CD4-positive, alpha-beta T cell (primary cell): ENCODE measurements around the gene MPV17L. TPM values are rescaled to one million over a fixed set of nuclear protein-coding genes. Genes with fewer than 3 reads are reported as not detected.

Experiments used
- ATAC-seq: fragments of 200-7000 bp; cut with Tn5 transposase; one replicate; pipeline ENCODE4 v1.10.0; 2022; ENCODE audit warnings: mild to moderate bottlenecking; ENCODE audit not compliant: poor library complexity
- CTCF ChIA-PET: fragments of 350-600 bp; sonication (Branson Sonifier 250); formaldehyde crosslinking; loops from one replicate; lab custom pipeline; 2021; ENCODE audit warnings: antibody characterized with exemption, inconsistent platforms; lab: Charles Lee
- POLR2A ChIA-PET: fragments of 350-600 bp; sonication (Branson Sonifier 250); formaldehyde crosslinking; loops from one replicate; lab custom pipeline; 2021; ENCODE audit warnings: antibody characterized with exemption, inconsistent platforms; lab: Charles Lee
- DNase-seq, 14 experiments: peaks; one replicate each; pipeline ENCODE4 v3.0.0-alpha.2; 2013 to 2020; ENCODE audit warnings: mixed read lengths in 2 of 14
- H3K27ac ChIP-seq, 2 donors: one replicate each; pipeline versions ENCODE4 v1.5.1 to v1.7.0; 2013; ENCODE audit warnings: low read length in 2 of 2, low read depth in 1 of 2, mild to moderate bottlenecking in 1 of 2
- H3K27me3 ChIP-seq, 2 experiments: 1 replicate in 1 of 2; 2 replicates in 1 of 2; pipeline versions ENCODE4 v1.6.1 to v1.7.0; 2013; ENCODE audit warnings: low read length in 2 of 2, control low read depth in 1 of 2, mild to moderate bottlenecking in 1 of 2, moderate library complexity in 1 of 2; ENCODE audit not compliant: insufficient read depth in 2 of 2, control insufficient read depth in 1 of 2
- H3K36me3 ChIP-seq: one replicate; pipeline ENCODE4 v1.6.1; 2013; ENCODE audit warnings: low read length, control low read depth; ENCODE audit not compliant: insufficient read depth
- H3K4me1 ChIP-seq: one replicate; pipeline ENCODE4 v1.6.1; 2013; ENCODE audit warnings: low read length, control low read depth; ENCODE audit not compliant: insufficient read depth
- H3K4me3 ChIP-seq: one replicate; pipeline ENCODE4 v1.5.1; 2013; ENCODE audit warnings: mild to moderate bottlenecking, low read length, moderate library complexity
- H3K9me3 ChIP-seq, 2 experiments: 1 replicate in 1 of 2; 2 replicates in 1 of 2; pipeline versions ENCODE4 v1.6.1 to v1.7.0; 2013; ENCODE audit warnings: low read length in 2 of 2, mild to moderate bottlenecking in 2 of 2, control low read depth in 1 of 2, moderate library complexity in 1 of 2; ENCODE audit not compliant: control insufficient read depth in 1 of 2, insufficient read depth in 1 of 2
- H3K27ac Mint-ChIP-seq: one replicate; pipeline ENCODE4 v1.8.0; 2020; ENCODE audit warnings: mixed read lengths
- H3K27me3 Mint-ChIP-seq: one replicate; pipeline ENCODE4 v1.8.0; 2021; ENCODE audit warnings: mixed read lengths
- H3K36me3 Mint-ChIP-seq: one replicate; pipeline ENCODE4 v1.8.0; 2021; ENCODE audit warnings: low read depth, mixed read lengths
- H3K4me1 Mint-ChIP-seq: one replicate; pipeline ENCODE4 v1.8.0; 2021; ENCODE audit warnings: low read depth, mixed read lengths
- H3K4me3 Mint-ChIP-seq: one replicate; pipeline ENCODE4 v1.8.0; 2020; ENCODE audit warnings: mild to moderate bottlenecking, mixed read lengths
- H3K9me3 Mint-ChIP-seq: one replicate; pipeline ENCODE4 v1.8.0; 2020; ENCODE audit warnings: mixed read lengths
- intact Hi-C, 2 experiments: fragments of 100-400 bp; cut with DNase I in 1 of 2; cut with micrococcal nuclease in 1 of 2; formaldehyde crosslinking; loops; one replicate each; pipeline versions ENCODE4 v1.15.1 to v1.9.0; 2023 to 2025; cut with DNase I, micrococcal nuclease
- total RNA-seq, 174 experiments: library from RNA in 2 of 174; stranded (reverse) in 2 of 174; gene quantifications; one replicate each; pipeline ENCODE4 v1.2.3 and lab custom pipeline; 2021 to 2026
- TF ChIP-seq, protein P1 (sequence below): fragments of 200-600 bp; IDR thresholded peaks from one replicate; pipeline ENCODE4 v1.8.0; 2022; ENCODE audit warnings: antibody characterized with exemption, mild to moderate bottlenecking

Gene MPV17L
- total RNA-seq, 2 experiments from 2014 or later, result not detected

DNA sequence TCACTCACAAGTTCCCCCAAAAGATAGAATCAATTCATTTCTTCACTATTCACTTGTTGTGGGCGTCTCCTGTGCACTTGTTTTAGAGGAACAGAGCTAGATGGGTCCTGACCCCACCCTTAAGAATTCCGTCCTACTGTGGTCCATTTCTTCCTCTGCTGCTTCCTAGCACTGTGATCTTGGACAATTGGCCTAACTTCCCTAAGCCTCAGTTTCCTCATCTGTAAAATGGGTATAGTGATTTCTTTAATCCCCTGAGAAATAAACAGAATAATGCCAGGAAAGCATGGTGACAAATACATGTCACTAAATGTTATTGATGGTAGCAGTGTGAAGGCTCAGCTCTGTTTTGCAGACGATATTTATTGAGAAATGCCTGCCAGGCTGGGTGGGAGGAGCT is 48.7 kb downstream of the MPV17L start:
- intact Hi-C loops, result no loop called here
- POLR2A ChIA-PET, result no interaction called here

DNA sequence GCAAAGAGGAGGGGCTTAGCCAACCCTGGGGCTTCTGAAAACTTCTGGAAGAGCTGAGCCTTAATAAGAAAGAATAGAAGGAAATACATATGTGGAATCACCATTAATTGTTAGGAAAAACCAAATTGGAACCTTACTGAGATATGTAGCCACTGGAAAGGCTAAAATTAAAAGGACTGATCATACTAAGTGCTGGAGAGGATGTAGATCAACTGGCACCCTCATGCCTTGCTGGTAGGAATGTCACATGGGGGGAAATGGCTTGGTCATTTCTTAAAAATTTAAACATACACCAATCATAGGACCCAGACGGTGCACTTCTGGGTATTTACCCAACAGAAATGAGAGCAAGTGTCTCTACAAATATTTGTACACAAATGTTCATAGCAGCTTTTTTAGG is 49.9 kb downstream of the MPV17L start:
- H3K27ac ChIP-seq, result no peak overlapping the region
- H3K9me3 ChIP-seq, result peaks cover 0 to 9% of the 10 kb centered on the region in 2 experiments
- TF ChIP-seq, protein P1, sequence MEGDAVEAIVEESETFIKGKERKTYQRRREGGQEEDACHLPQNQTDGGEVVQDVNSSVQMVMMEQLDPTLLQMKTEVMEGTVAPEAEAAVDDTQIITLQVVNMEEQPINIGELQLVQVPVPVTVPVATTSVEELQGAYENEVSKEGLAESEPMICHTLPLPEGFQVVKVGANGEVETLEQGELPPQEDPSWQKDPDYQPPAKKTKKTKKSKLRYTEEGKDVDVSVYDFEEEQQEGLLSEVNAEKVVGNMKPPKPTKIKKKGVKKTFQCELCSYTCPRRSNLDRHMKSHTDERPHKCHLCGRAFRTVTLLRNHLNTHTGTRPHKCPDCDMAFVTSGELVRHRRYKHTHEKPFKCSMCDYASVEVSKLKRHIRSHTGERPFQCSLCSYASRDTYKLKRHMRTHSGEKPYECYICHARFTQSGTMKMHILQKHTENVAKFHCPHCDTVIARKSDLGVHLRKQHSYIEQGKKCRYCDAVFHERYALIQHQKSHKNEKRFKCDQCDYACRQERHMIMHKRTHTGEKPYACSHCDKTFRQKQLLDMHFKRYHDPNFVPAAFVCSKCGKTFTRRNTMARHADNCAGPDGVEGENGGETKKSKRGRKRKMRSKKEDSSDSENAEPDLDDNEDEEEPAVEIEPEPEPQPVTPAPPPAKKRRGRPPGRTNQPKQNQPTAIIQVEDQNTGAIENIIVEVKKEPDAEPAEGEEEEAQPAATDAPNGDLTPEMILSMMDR, result no peak
- H3K36me3 ChIP-seq, result no peaks in the 10 kb centered on the region
- no peaks in the 10 kb centered on the region for H3K36me3 Mint-ChIP-seq
- intact Hi-C loops, result no loop called here
- H3K4me3 ChIP-seq, result no peak overlapping the region
- H3K4me1 Mint-ChIP-seq, result no peaks in the 10 kb centered on the region
- peaks cover 9% of the 10 kb centered on the region for H3K27me3 Mint-ChIP-seq
- ChIA-PET POLR2A (no interaction called here), CTCF (interaction anchor here (0.6 kb wide), 1 partner anchor 683 kb away, joined by 5 read pairs; no protein-coding TSS in a partner anchor)
- no peak overlapping the region for H3K4me3 Mint-ChIP-seq
- peaks cover 3% of the 10 kb centered on the region for H3K9me3 Mint-ChIP-seq
- H3K27ac Mint-ChIP-seq, result no peak overlapping the region
- ATAC-seq (no peak), DNase-seq (no peak)
- no peaks in the 10 kb centered on the region for H3K27me3 ChIP-seq
- no peaks in the 10 kb centered on the region for H3K4me1 ChIP-seq

More for the DNA sequence above, 48.7 kb downstream of the MPV17L start:
- H3K4me1 ChIP-seq, result no peaks in the 10 kb centered on the region
- no peaks in the 10 kb centered on the region for H3K36me3 ChIP-seq
- no peak overlapping the region for H3K4me3 ChIP-seq
- no peak overlapping the region for H3K4me3 Mint-ChIP-seq
- no peaks in the 10 kb centered on the region for H3K27me3 ChIP-seq
- H3K27ac ChIP-seq, result no peak overlapping the region
- CTCF ChIA-PET, result interaction anchor here (1.3 kb wide), 1 partner anchor 8 kb away, joined by 4 read pairs; no protein-coding TSS in a partner anchor
- no peak for ATAC-seq
- peaks cover 10% of the 10 kb centered on the region for H3K27me3 Mint-ChIP-seq
- TF ChIP-seq, protein P1, result no peak
- DNase-seq, result no peak
- H3K9me3 ChIP-seq, result peaks cover 0 to 9% of the 10 kb centered on the region in 2 experiments
- no peaks in the 10 kb centered on the region for H3K4me1 Mint-ChIP-seq
- H3K27ac Mint-ChIP-seq, result no peak overlapping the region
- no peaks in the 10 kb centered on the region for H3K36me3 Mint-ChIP-seq
- H3K9me3 Mint-ChIP-seq, result peaks cover 3% of the 10 kb centered on the region

DNA sequence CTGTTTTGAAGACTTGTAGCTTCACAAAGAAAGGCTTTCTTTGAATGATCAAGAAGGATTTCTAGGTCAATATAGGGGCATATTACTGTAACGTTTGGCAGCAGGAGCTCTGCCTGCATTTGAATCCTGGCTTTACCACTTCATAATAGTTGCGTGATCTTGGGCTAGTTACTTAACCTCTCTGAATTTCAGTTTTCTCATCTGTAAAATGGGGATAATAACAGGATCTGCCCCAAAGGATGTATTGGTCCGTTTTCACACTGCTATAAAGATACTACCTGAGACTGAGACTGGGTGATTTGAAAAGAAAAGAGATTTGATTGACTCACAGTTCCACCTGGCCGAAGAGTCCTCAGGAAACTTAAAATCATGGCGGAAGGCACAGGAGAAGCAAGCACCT is 51.3 kb downstream of the MPV17L start:
- Histone ChIP-seq H3K27me3 (no peaks in the 10 kb centered on the region), H3K4me3 (no peak overlapping the region), H3K36me3 (no peaks in the 10 kb centered on the region), H3K27ac (no peak overlapping the region), H3K9me3 (peaks cover 0 to 9% of the 10 kb centered on the region in 2 experiments), H3K4me1 (no peaks in the 10 kb centered on the region)
- no peak for DNase-seq
- peaks cover 9% of the 10 kb centered on the region for H3K27me3 Mint-ChIP-seq
- TF ChIP-seq, protein P1, result no peak
- intact Hi-C loops, result loop anchor here in 1 of 2 experiments (2.0 kb wide), 1 partner anchor 16 kb away; no protein-coding TSS in a partner anchor
- no peaks in the 10 kb centered on the region for H3K36me3 Mint-ChIP-seq
- POLR2A ChIA-PET, result no interaction called here
- no peaks in the 10 kb centered on the region for H3K4me1 Mint-ChIP-seq
- no peak for ATAC-seq
- no peak overlapping the region for H3K27ac Mint-ChIP-seq
- peaks cover 3% of the 10 kb centered on the region for H3K9me3 Mint-ChIP-seq
- CTCF ChIA-PET, result no interaction called here
- no peak overlapping the region for H3K4me3 Mint-ChIP-seq
